ENCODE data around the gene SLC6A20. TPM values are rescaled to one million over a fixed set of nuclear protein-coding genes. Genes with fewer than 3 reads are reported as not detected.

SLC6A20 gene
- total RNA-seq, 4 donors from 2014 or later = 2.6 TPM; not detected in 3

GRCh38 chr3:45774581-45775521, 21.5 kb downstream of the SLC6A20 start:
- H3K27me3 ChIP-seq = no peaks in the 10 kb centered on the region
- no peaks in the 10 kb centered on the region for H3K36me3 ChIP-seq
- no peak for DNase-seq
- H3K27ac ChIP-seq = no peak overlapping the region
- no peaks in the 10 kb centered on the region for H3K4me1 ChIP-seq
- TF ChIP-seq, protein P1, sequence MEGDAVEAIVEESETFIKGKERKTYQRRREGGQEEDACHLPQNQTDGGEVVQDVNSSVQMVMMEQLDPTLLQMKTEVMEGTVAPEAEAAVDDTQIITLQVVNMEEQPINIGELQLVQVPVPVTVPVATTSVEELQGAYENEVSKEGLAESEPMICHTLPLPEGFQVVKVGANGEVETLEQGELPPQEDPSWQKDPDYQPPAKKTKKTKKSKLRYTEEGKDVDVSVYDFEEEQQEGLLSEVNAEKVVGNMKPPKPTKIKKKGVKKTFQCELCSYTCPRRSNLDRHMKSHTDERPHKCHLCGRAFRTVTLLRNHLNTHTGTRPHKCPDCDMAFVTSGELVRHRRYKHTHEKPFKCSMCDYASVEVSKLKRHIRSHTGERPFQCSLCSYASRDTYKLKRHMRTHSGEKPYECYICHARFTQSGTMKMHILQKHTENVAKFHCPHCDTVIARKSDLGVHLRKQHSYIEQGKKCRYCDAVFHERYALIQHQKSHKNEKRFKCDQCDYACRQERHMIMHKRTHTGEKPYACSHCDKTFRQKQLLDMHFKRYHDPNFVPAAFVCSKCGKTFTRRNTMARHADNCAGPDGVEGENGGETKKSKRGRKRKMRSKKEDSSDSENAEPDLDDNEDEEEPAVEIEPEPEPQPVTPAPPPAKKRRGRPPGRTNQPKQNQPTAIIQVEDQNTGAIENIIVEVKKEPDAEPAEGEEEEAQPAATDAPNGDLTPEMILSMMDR (IDR thresholded peaks at IDR 0.05) = no peak
- TF ChIP-seq POLR2A (IDR thresholded peaks at IDR 0.05) = no peak
- no peaks in the 10 kb centered on the region for H3K9me3 ChIP-seq
- intact Hi-C loops (cut with DNase I; ENCODE audit: low total_unique reads) = no loop called here
- H3K4me3 ChIP-seq = no peak overlapping the region

- H3K36me3 ChIP-seq = no peaks in the 10 kb centered on the region
- no peak overlapping the region for H3K27ac ChIP-seq
- H3K4me3 ChIP-seq = no peak overlapping the region
- intact Hi-C loops (cut with DNase I; ENCODE audit: low total_unique reads) = no loop called here
- no peaks in the 10 kb centered on the region for H3K4me1 ChIP-seq
- no peaks in the 10 kb centered on the region for H3K27me3 ChIP-seq
- DNase-seq = no peak
- no peaks in the 10 kb centered on the region for H3K9me3 ChIP-seq
- TF ChIP-seq POLR2A (IDR thresholded peaks at IDR 0.05) = no peak
- TF ChIP-seq, protein P1 (IDR thresholded peaks at IDR 0.05) = no peak
These were observed 22.5 kb downstream of the SLC6A20 start for GRCh38 chr3:45773714-45774449.

DNA sequence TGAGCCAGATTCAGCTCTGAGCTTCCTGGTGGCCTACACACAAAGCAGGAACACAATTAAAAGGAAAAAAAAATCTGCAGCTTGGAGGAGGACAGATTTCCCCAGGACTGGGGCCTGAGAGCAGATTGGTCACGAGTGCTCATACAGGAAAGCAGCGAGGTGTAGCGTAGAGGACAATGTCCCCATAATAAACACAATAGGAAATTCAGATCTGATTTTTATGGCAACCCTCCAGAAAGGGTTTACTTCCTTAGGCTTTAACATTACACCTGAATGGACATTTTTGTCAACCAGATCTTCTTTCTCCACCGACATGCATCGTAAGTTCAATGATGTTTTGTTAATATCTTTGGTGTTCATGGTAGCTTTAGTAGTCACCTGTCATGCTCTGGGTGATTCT, 23.3 kb downstream of the SLC6A20 start:
- TF ChIP-seq POLR2A (IDR thresholded peaks at IDR 0.05) = no peak
- TF ChIP-seq, protein P1 (IDR thresholded peaks at IDR 0.05) = no peak
- intact Hi-C loops (cut with DNase I; ENCODE audit: low total_unique reads) = no loop called here
- Histone ChIP-seq H3K27ac (no peak overlapping the region), H3K36me3 (no peaks in the 10 kb centered on the region), H3K4me3 (no peak overlapping the region), H3K4me1 (no peaks in the 10 kb centered on the region), H3K9me3 (no peaks in the 10 kb centered on the region), H3K27me3 (no peaks in the 10 kb centered on the region)
- no peak for DNase-seq

DNA sequence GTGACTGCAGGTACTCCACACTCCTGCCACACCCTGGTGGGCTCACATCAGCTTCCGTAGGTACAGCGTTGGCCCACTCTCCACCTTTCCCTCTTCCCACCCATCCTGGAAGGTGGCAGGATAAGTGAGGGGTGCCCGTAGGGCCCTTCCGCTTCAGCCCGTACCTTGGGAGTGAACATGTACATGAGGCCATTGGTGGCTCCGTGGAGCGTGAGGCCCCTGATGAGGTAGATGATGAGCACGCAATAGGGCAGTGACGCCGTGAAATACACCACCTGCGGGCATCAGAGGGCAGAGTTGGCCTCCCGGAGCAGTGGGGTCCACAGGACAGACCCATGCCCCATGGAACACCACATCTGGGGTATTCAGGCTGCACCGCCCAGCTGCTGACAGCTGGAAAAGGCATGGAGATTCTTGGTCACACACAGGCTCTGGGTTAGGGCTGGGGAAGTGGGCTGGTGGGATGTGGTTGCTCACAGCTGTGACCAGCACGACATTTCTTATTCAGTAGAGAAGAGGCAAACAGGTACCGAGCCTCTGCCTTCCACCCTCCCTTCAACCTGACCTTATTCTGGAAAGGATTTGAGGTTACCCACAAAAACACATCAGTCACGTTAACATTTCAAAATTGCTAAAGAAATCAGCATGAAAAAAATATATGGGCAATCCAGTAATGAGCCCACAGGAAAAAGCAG, 23.8 kb downstream of the SLC6A20 start:
- Histone ChIP-seq H3K27ac (no peak overlapping the region), H3K27me3 (no peaks in the 10 kb centered on the region), H3K4me3 (no peak overlapping the region), H3K36me3 (no peaks in the 10 kb centered on the region), H3K4me1 (no peaks in the 10 kb centered on the region), H3K9me3 (no peaks in the 10 kb centered on the region)
- intact Hi-C loops (cut with DNase I; ENCODE audit: low total_unique reads) = no loop called here
- TF ChIP-seq, protein P1 (IDR thresholded peaks at IDR 0.05) = no peak
- TF ChIP-seq POLR2A (IDR thresholded peaks at IDR 0.05) = no peak
- DNase-seq = no peak
